GM19239 (cell line): Measurements from ENCODE around the gene LMF2.

Experiments
- DNase-seq: peaks from one replicate; pipeline ENCODE4 v3.0.0; 2011; ENCODE audit warnings: low spot score; ENCODE audit not compliant: insufficient read length
- FAIRE-seq: peaks from 2 replicates; lab custom pipeline; 2011; peaks lifted over from hg19 to GRCh38; lab: Jason Lieb, UNC

The LMF2 gene

DNA sequence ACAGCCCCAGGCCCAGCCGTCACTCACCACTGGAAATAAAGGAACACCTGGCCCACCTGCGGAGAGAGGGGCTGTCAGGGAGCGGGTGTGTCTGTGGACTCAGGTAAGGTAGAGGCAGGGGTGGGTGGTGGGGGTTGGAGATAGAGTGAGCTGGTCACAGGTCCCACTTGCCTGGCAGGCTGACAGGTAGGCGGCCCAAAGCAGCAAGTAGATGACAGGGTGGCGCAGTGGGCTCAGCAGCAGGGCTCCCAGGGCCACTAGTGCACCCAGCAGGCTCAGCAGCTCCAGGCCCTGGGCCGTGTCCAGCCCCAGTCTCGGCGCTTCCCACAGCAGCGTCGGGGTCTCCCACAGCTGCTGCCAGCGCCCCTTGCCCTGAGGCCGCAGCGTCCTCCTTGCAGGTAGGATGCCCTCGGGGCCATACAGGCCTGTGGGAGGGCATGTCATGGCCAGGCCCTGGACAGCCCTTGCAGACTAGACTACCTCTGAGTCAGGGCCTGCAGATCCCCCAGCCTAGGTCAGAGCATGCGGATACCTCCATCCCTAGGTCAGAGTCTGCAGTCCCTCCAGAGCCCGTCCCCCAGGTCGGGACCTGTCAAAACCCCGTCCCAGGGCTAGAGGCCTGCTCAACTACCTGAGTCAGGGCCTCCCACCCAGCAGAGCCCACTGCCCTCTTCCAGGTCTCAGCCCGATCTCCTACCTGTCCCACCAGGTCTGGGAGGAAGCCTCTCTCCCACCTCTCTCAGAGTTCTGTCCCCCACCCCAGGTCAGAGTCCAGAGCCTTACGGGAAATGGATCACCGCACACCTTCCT, 686 bp downstream of the LMF2 start:
- FAIRE-seq (no peak), DNase-seq (no peak)

DNA sequence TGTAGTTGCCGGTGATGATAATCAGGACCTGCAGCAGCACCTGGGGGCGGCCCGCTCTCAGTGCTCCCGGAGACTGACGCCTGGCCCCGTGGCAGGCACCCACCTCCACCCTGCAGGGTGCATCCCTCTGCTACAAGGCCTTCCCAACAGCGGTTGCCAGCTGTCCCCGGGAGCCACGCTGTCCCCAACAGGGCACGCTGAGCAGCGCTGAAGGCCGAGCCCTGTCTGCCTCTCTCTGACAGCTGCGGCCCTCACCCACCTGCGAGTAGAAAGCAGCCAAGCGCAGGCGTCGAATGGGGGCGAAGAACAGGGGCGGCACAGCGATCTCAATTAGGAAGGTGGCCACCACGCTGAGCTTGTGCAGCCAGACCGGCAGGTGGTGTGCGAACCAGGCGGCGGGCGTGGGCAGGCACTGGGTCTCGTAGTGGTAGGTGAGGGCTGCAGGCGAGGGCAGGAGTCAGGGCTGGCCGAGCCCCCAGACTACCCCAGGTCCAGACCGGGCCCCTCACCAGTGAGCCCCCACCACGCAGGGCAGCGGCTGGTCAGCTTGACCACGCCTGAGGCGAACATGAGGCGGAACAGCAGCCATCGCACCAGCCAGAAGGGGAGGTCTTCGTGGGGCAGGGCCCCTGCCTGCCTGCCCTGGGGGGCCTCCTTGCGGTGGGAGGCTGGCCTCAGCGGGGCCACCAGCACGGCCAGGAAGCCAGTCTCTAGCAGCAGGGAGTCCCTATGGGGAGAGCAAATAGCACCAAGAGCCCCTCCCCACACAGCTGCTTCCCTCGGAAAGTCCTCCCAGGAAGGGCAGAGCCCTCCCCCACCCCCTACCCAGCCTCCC, 1.5 kb downstream of the LMF2 start:
- FAIRE-seq (no peak), DNase-seq (no peak)

DNA sequence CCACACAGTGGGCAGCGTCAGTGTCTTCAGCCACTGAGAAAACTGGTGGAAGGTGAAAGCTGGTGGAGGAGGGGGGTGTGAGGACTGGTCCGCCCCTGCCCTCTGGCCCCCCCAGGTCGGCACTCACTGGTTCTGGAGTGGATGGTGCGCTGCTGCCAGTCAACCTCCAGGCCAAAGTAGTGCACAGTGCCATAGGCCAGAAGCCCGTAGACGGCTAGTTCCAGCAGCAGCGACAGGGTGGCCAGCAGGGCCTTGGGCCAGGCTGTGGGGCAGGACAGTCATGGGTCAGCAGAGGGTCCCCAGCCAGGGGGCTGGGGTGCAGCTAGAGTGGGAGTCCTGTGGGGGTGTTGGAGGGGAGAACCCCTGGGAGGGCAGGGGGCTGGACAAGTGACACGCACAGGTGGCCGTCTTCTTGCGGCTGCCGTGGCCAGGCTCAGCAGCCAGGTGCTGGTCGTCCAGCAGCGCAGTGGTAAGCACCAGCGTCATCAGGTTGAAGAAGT, 2.2 kb downstream of the LMF2 start:
- no peak for FAIRE-seq

DNA sequence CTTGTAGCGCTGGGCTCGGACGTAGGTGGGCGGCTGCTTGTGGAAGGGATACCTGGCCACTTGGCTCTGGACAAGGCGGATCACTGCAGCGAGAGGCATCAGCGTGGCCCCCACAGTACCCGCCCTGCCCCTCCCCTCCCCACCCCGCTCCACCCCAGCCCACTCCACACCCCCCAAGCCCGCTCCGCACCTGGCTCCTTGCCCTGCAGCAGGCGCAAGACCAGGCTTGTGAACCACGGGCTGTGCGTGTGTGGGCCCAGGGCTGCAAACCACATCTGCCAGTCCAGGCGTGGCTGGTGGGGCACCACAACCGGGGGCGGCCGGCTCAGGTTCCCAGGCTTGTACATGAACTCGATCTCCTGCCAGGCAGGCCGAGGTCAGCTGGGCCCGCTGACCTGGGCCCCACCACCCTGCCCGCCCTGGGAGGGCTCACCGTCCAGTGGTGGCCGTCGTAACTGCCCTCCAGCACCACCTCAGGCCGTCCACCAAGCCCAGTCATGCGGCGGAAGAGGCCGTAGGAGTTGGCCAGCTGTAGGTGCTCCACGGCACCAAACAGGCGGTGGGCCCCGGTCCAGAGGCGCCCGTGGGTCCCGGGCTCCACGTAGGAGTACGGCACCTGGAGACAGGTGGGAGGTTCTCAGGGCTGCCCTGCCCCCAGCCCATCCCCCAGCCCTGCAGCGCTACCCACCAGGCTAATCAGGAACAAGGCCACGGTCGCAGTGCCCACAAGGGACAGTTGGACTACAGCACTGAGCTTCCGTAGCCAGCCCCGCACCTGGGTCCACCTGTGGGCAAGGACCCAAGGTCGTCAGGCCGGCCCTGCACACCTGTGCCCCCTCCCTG, 2.9 kb downstream of the LMF2 start:
- no peak for FAIRE-seq

More for the DNA sequence above, 2.2 kb downstream of the LMF2 start:
- no peak for DNase-seq

DNA sequence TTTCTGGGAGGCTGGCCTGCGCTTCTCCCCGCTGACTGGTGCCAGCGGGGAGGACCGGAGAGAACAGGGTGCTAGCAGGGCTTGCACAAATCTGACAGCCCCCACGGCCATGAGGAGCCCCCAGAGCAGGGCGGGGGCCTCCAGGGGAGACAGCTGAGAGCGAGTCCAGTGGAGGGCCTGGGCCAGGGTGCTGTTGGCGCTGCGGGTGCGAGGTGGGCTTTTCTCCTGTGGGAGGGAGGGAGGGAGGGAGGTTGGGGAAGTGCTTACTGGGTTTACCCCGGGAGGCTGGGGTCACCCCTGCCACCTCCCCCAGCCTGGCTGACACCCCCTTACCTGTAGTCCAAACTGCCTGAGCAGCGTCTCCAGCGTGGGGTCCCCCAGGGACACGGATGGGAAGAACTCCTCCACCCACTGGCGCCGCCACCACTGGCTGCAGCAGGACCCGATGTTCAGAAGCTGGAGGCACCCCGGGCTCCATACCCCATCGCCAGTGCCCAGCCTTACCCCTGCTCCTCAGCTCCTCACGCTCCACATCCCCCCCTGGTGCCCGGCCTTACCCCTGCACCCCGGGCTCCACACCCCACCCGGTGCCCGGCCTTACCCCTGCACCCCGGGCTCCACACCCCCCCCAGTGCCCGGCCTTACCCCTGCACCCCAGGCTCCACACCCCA, 3.9 kb downstream of the LMF2 start:
- DNase-seq: no peak
- no peak for FAIRE-seq

More for the DNA sequence above, 2.9 kb downstream of the LMF2 start:
- DNase-seq: no peak

DNA sequence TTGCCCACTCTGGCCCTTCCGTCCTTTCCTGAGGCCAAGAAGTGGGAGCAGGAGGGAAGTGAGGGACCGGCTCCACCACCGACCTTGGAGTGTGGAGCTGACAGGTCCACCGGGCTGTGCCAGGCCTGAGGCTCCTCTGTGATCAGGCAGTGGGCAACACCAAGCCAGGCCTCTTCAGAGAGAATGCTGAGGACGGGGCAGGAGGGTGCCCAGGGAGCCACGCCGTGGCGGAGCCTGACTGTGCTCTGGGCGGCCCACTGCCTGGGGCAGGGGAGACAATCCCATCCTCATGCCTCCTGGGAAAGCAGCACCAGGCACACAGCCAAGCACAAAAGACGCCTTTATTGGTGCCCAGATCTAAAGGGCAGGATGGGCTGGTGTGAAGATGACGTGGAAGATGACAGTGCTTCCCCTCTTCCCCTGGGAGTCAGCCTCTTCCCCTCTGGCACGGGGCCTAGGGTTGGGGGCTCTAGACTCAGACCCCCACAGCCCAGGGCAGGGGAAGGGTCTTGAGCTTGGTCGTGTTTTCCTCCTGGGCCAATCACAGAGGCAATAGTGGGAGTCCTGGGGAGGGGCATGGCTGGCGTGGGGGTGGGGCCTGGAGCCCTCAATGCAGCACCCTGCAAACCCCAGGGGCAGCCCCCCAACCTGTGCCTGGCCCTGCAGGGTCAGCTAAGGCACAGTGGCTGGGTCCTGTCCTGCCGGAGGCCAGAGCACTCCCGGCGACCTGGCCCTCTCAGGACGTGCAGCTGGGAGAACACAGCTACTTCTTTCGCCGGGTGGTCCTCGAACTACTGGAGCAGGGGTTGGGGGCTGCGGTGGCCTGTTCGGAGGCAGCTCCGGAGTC, 4.7 kb downstream of the LMF2 start:
- no peak for FAIRE-seq
- no peak for DNase-seq

DNA sequence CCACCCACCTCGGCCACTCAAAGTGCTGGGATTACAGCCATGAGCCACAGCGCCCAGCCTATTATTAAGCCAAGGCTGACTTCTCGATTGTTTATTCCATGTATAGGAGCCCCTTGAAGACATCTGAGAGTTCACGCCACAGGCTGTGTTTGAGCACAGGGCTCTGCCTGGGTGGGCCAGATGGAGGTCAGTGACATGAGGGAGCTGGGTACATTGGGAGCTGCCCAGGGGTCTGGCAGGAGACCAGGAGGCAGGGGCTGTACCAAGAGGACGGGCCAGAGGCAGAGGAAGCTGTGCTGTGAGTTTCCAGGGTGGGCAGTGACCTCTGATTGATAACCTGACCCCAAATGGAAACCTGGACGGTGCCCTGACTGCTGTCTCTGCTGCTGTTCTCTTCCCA, 5.4 kb downstream of the LMF2 start:
- DNase-seq (no peak), FAIRE-seq (no peak)

DNA sequence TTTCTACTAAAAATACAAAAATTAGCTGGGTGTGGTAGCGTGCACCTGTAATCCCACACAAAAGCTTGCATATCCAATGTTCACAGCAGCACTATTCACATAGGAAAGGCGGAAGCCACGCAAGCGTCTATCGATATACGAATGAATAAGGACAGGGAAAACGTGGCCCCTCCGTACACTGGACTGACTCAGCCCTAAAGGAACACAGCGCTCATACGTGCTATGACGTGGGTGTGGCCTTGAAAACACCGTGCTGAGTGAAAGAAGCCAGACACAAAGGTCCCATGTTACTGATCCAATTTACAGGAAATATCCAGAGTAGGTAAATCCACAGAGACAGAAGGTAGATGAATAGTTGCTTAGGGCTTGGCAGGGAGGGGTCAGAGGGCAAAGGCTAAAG, 7.0 kb downstream of the LMF2 start:
- no peak for DNase-seq
- FAIRE-seq: no peak

DNA sequence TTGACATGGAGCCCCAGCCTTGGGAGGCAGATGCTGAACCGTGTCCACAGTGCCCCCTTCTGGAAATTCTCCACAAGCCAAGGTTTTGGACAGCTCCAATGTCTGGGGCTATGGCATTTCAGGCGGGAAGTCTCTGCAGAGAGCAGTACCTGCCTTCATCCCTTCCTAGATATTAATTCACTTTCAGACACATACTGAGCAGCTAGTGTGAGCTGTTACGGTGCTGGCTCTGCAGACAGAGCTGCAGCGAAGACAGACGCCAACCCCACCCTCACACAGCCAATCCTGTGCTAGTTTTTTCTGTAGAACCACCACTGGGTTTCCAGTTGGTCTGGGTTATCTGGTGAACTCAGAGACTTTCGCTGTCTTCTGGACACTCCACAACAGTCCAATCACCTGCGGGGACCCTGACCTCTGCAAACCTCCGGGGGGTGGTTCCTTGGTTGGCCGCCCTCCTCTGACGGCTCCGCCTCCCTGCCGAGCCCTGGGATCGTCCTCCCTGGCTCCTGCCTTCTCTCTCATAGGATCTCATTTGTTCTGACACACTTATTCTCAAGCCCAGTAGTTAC, 9.1 kb downstream of the LMF2 start:
- DNase-seq (no peak), FAIRE-seq (peak; percentile 97)

DNA sequence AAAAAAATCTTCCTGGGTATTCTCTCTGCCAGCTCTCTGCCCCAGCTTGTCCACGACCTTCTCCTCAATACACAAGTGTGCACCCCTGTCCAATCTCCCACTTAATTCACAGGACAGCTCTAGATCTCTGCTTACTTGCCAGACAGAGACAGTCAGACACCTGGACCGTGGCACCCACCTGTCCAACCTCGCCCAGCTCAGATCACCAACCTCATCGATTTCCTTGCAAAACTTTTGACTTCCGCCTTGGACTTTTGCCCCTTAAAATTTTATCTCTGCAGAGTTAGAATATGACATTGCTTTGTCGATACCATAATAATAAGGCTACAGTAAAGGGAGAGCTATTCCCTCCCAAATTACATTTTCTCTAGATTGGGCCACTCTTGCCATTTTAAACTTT, 10.4 kb downstream of the LMF2 start:
- FAIRE-seq: no peak
- DNase-seq: no peak

DNA sequence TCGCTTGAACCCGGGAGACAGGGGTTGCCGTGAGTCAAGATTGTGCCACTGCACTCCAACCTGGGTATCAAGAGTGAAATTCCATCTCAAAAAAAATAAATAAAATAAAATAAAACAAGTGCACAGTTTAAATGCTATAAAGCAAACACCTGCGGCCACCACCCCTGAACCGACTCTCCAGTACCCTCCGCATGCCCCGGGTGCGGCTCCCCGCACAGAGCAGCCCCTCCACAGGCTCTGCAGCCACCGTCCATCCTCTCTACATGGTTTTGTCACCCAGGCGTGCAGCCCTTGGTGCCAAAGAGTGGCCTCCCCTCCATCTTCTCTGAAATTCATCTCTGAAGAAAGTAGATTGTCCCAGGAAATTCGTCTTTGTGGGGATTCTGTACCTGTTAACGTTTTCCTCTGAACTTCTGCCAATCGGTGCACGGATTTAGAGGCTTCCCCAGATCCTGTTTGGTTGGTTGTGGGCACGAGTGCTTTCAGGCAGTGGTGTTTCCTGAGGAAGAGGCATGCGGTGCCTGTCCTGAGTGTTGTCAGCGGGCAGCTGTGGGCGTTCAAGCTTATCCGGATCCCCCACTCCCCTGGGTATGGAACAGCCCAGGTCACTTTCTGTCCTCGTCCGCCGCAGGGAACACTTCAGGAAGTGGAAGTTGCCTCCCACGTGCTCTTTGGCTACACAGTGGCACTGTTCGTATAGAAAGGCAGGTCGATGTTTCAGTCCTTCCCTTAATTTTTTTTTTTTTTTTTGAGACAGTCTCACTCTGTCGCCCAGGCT, 16.8 kb downstream of the LMF2 start:
- DNase-seq: no peak
- FAIRE-seq: peak; percentile 4

DNA sequence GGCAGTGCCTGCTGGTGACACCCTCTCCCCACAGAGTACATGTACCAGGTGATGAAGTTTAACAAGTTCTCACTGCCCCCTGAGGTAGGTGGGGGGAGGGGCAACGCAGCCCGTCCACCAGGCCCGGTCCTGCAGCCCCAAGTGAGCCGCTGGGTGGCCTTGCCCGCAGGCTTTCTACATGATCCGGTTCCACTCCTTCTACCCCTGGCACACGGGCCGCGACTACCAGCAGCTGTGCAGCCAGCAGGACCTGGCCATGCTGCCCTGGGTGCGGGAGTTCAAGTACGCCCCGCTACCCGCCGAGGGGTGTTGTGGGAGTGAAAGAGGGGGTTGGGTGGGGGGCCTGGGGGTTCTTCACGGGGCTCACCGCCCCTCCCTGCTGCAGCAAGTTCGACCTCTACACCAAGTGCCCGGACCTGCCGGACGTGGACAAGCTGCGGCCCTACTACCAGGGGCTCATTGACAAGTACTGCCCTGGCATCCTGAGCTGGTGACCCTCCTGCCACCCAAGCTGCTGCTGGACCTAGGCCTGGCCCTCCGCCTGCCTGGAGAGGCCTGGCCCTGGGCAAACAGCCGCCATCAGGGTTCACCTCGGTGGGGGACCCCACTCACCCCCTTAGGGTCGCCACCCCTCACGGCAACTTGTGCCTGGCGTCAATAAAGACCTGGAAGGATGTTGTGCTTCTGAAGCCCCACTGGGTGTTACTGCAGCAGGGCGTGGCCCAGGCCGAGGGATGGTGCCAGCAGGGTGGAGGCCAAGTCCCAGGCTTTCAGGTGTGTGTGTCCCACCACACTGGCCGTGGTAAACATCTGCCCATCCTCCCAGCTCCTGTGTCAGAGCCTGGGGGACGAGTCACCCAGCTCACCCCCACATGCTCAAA, 17.9 kb downstream of the LMF2 start:
- FAIRE-seq: no peak

DNA sequence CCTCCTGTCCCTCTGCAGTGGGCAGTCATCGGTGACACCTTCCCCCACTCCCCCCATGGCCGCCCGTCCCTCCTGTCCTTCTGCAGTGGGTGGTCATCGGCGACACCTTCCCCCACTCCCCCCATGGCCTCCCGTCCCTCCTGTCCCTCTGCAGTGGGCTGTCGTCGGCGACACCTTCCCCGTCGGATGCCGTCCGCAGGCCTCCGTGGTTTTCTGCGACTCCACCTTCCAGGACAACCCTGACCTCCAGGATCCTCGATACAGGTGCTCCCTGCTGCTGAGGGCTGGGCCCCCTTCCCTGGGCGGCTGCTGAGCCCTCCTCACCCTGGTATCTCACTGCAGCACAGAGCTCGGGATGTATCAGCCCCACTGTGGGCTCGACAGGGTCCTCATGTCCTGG, 18.6 kb downstream of the LMF2 start:
- DNase-seq (no peak), FAIRE-seq (no peak)

More for the DNA sequence above, 17.9 kb downstream of the LMF2 start:
- DNase-seq: no peak

DNA sequence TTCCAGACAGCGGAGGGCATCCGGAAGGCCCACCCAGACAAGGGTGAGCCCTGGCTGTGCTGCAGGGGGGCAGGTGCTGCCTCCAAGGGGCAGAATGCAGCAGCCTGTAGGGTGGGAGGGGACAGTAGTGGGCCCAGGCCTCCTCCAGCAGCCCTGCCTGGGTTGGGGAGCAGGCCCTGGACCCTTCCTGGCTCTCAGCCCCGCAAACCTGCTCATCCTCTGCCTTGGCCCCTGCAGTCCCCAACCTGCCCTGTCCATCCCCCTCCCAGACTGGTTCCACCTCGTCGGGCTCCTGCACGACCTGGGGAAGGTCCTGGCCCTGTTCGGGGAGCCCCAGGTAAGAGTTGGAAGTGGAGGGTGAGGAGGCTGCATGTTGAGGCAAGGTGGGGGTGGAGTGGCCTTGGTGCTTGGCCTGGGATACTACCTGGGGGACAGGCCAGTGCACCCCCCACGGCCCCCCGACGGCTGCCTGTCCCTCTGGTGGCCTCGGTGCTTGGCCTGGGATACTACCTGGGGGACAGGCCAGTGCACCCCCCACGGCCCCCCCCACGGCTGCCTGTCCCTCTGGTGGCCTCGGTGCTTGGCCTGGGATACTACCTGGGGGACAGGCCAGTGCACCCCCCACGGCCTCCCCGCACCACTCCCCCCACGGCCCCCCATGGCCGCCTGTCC, 19.4 kb downstream of the LMF2 start:
- FAIRE-seq: no peak
- no peak for DNase-seq

DNA sequence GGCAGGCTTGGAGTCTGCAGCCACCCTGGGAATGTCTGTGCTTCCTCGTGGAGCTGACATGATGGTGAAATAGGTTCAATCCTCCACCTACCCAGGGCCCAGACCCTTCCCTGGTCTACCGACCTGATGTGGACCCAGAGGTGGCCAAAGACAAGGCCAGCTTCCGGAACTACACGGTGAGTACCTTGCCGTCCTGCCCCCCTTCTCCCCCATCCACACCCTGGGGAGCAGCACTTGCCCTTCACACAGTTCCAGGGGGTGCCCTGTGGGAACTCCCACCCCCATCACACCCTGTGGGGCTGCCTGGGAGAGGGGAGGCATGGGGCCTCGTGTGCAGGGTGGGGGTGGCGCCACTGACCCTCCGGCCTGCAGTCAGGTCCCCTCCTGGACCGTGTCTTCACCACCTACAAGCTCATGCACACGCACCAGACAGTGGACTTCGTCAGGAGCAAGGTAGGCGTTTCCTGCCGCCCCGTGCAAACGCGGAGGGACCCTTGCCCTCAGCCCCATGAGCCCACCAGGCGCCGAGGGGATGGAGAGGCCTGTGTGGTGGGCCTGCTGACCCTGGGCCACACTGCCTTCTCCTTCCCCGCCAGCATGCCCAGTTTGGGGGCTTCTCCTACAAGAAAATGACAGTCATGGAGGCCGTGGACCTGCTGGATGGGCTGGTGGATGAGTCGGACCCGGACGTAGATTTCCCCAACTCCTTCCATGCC, 20.1 kb downstream of the LMF2 start:
- no peak for FAIRE-seq
- DNase-seq: no peak
